Transverse colon (tissue), 4 donors: Measurements from ENCODE around the gene CCDC148. TPM values are rescaled to one million over a fixed set of nuclear protein-coding genes. Genes with fewer than 3 reads are reported as not detected.

Source experiments
- DNase-seq: peaks from one replicate; pipeline ENCODE4 v3.0.0-alpha.2; 2019
- H3K27ac ChIP-seq, 4 donors: fragments of 200-600 bp; sonication (generic); 2 replicates each; pipeline ENCODE4 v1.5.1; 2016 to 2018; ENCODE audit warnings: inconsistent platforms in 4 of 4
- H3K27me3 ChIP-seq: fragments of 200-600 bp; sonication (generic); 2 replicates; pipeline ENCODE4 v1.5.1; 2017; ENCODE audit warnings: inconsistent platforms
- H3K36me3 ChIP-seq, 4 donors: fragments of 200-600 bp; sonication (generic); 2 replicates each; pipeline ENCODE4 v1.5.1; 2017 to 2019; ENCODE audit warnings: inconsistent platforms in 4 of 4
- H3K4me1 ChIP-seq, 4 donors: fragments of 200-600 bp; sonication (generic); 2 replicates each; pipeline ENCODE4 v1.5.1; 2017 to 2020; ENCODE audit warnings: inconsistent platforms in 4 of 4
- H3K4me3 ChIP-seq, 4 donors: fragments of 200-600 bp; sonication (generic); 1 replicate in 1 of 4; 2 replicates in 3 of 4; pipeline versions ENCODE4 v1.5.1 to v1.6.1; 2017 to 2019; ENCODE audit warnings: inconsistent platforms in 4 of 4
- H3K9me3 ChIP-seq, 2 donors: fragments of 200-600 bp; sonication (generic); 2 replicates each; pipeline ENCODE4 v1.5.1; 2017 to 2019; ENCODE audit warnings: inconsistent platforms in 2 of 2
- EP300 ChIP-seq: sonication (generic); formaldehyde crosslinking; IDR thresholded peaks from one replicate; pipeline ENCODE4 v1.6.1; 2017; ENCODE audit warnings: antibody characterized with exemption, low read depth
- POLR2A ChIP-seq: fragments of 450-650 bp; IDR thresholded peaks from one replicate; pipeline ENCODE4 v1.6.1; 2016; ENCODE audit warnings: antibody characterized with exemption, mild to moderate bottlenecking, moderate library complexity
- POLR2AphosphoS5 ChIP-seq, 3 donors: sonication (generic); formaldehyde crosslinking; IDR thresholded peaks; one replicate each; pipeline ENCODE4 v1.6.1; 2016; ENCODE audit warnings: antibody characterized with exemption in 3 of 3
- WGBS, 2 donors: methylation state at CpG; one replicate each; pipeline ENCODE4 v1.1.5; 2018; ENCODE audit warnings: low coverage in 1 of 2; 5-methylcytosine and 5-hydroxymethylcytosine counted together
- in situ Hi-C, 4 donors: fragments of 200-750 bp; cut with MboI; loops; one replicate each; pipeline versions ENCODE4 v1.15.0 to v1.15.1; 2017; ENCODE audit warnings: low sequenced_read_pairs in 3 of 4, low pct_ligation_motif_present in 1 of 4, low pct_unique_long_range_greater_than_20kb in 1 of 4
- intact Hi-C: fragments of 100-400 bp; cut with DNase I; formaldehyde crosslinking; loops from one replicate; pipeline ENCODE4 v1.15.1; 2023; ENCODE audit warnings: low total_unique reads
- total RNA-seq, 4 donors: library from RNA; depleted of rRNA; stranded (reverse); fragments of >200 nt; gene quantifications; one replicate each; pipeline ENCODE4 v1.1.0, GENCODE V29; 2016
- TF ChIP-seq, protein P1 (sequence below), 5 experiments: fragments of 200-600 bp in 3 of 5; fragments of 450-650 bp in 2 of 5; sonication (generic) in 3 of 5; IDR thresholded peaks; 1 replicate in 2 of 5; 2 replicates in 3 of 5; pipeline ENCODE4 v1.5.1; 2016 to 2017; ENCODE audit warnings: antibody characterized with exemption in 5 of 5, inconsistent platforms in 3 of 5, mild to moderate bottlenecking in 2 of 5, moderate library complexity in 1 of 5

Gene CCDC148
- total RNA-seq, 4 donors from 2014 or later = 0.48 TPM; not detected in 3

- peak; percentile 82 for DNase-seq
- Histone ChIP-seq H3K27ac (peak overlapping the region; percentile 57 to 63 (median 61)), H3K27me3 (no peaks in the 10 kb centered on the region), H3K36me3 (no peaks in the 10 kb centered on the region), H3K4me1 (peaks cover 7 to 75% (median 27%) of the 10 kb centered on the region in 4 donors), H3K4me3 (no peak overlapping the region), H3K9me3 (no peaks in the 10 kb centered on the region)
- intact Hi-C loops (no loop called here), in situ Hi-C loops (no loop called here)
- 30% methylated on average over 2 of the region's 2 CpGs; no CpG with 5 or more reads in 1 of the 2 donors for WGBS, 2 donors
- no peak for TF ChIP-seq POLR2A
- peak in 1 of 3 donors; percentile 45 for TF ChIP-seq POLR2AphosphoS5 (IDR thresholded peaks at IDR 0.05)
- TF ChIP-seq, protein P1, sequence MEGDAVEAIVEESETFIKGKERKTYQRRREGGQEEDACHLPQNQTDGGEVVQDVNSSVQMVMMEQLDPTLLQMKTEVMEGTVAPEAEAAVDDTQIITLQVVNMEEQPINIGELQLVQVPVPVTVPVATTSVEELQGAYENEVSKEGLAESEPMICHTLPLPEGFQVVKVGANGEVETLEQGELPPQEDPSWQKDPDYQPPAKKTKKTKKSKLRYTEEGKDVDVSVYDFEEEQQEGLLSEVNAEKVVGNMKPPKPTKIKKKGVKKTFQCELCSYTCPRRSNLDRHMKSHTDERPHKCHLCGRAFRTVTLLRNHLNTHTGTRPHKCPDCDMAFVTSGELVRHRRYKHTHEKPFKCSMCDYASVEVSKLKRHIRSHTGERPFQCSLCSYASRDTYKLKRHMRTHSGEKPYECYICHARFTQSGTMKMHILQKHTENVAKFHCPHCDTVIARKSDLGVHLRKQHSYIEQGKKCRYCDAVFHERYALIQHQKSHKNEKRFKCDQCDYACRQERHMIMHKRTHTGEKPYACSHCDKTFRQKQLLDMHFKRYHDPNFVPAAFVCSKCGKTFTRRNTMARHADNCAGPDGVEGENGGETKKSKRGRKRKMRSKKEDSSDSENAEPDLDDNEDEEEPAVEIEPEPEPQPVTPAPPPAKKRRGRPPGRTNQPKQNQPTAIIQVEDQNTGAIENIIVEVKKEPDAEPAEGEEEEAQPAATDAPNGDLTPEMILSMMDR (IDR thresholded peaks at IDR 0.05) = peak in 2 of 5 experiments; percentile 5 to 24
Measured at GRCh38 chr2:158128168-158128973, 328.2 kb downstream of the CCDC148 start.

GRCh38 chr2:158127380-158127804 lies 329.2 kb downstream of the CCDC148 start:
- Histone ChIP-seq H3K4me1 (peaks cover 7 to 69% (median 27%) of the 10 kb centered on the region in 4 donors), H3K27ac (peak overlapping the region in 3 of 4 donors; percentile 61 to 63 (median 61)), H3K4me3 (no peak overlapping the region), H3K36me3 (no peaks in the 10 kb centered on the region), H3K9me3 (no peaks in the 10 kb centered on the region), H3K27me3 (no peaks in the 10 kb centered on the region)
- DNase-seq = no peak
- WGBS, 2 donors = 39 to 60% methylated on average over 1 of the region's 1 CpG
- in situ Hi-C loops (no loop called here), intact Hi-C loops (no loop called here)
- TF ChIP-seq POLR2AphosphoS5 (IDR thresholded peaks at IDR 0.05) (no peak), POLR2A (no peak), EP300 (no peak)
- TF ChIP-seq, protein P1 (IDR thresholded peaks at IDR 0.05) = no peak

DNA sequence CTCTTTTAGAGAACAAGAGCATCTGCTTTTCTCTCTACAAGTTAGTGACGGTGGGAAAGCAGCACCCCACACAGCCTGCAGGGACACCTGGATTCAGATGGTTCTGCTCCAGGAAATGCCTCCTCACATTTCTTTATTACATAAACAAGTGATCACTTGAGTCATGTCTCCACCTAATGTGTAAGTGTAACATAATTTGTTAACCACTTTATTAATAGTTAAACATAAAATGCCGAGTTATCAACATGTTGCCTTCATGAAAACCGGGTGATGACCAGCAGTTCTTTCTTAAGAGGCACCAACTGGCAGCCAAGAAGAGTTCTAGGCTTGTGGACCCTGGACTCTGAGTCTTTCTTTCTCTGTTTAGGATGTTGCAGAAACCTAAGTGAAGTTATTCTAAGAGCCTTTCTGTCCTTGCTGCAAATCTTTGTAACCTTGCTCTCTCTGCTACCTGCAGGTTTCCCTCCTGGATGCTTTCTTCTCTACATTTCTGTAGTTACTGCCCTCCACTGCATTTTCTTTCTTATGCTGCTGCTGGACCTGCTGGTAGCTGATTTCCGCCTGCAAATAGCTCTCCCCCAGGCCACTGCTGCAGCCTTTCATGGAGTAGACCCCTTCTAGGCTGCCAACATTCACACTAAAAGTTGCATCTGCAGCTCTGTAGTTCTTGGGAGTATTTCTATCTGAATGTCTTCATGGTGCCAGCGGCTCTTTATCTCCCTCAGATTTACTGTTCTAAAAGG lies 330.6 kb downstream of the CCDC148 start:
- no peaks in the 10 kb centered on the region for H3K27me3 ChIP-seq
- intact Hi-C loops = no loop called here
- no peaks in the 10 kb centered on the region for H3K36me3 ChIP-seq
- in situ Hi-C loops = no loop called here
- TF ChIP-seq POLR2AphosphoS5 (IDR thresholded peaks at IDR 0.05) (no peak), POLR2A (no peak), EP300 (no peak)
- TF ChIP-seq, protein P1 (IDR thresholded peaks at IDR 0.05) = no peak
- no peaks in the 10 kb centered on the region for H3K9me3 ChIP-seq
- WGBS, 2 donors = 60 to 80% methylated on average over 4 to 5 of the region's 5 CpGs
- no peak overlapping the region for H3K4me3 ChIP-seq
- DNase-seq = no peak
- H3K4me1 ChIP-seq = peaks cover 7 to 56% (median 21%) of the 10 kb centered on the region in 4 donors
- H3K27ac ChIP-seq = no peak overlapping the region

DNA sequence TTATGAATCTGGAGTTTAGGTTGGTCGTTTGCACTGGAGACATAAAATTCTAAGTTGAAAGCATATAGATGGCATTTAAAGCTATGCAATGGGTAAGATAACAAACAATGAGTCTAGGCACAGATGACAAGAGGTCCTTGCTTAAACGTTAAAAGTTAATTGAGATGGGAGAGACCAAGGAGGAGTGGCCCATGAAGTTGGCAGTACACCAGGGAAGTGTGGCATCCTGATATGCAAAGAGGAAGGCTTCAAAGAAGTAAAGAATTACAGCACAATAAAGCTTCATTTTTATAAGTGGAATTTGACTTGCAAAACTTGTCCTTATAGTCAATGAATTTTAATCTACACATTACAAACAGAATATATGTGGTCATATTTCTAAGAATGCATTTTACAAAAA lies 331.7 kb downstream of the CCDC148 start:
- intact Hi-C loops = loop anchor here (5.0 kb wide), 1 partner anchor 1003 kb away; no protein-coding TSS in a partner anchor
- TF ChIP-seq, protein P1 (IDR thresholded peaks at IDR 0.05) = no peak
- TF ChIP-seq POLR2A (no peak), POLR2AphosphoS5 (IDR thresholded peaks at IDR 0.05) (no peak), EP300 (no peak)
- Histone ChIP-seq H3K4me1 (peaks cover 7 to 47% (median 22%) of the 10 kb centered on the region in 4 donors), H3K36me3 (no peaks in the 10 kb centered on the region), H3K9me3 (no peaks in the 10 kb centered on the region), H3K4me3 (no peak overlapping the region), H3K27ac (no peak overlapping the region), H3K27me3 (no peaks in the 10 kb centered on the region)
- in situ Hi-C loops = no loop called here
- 46 to 47% methylated on average over 2 of the region's 2 CpGs for WGBS, 2 donors
- peak; percentile 44 for DNase-seq
